ENCODE results near the gene ZNF317.

ZNF317 gene

GRCh38 chr19:9149997-9150396 is 9.8 kb downstream of the ZNF317 start (continued):
- TF ChIP-seq TSHZ1 (tag by site-specific recombination; IDR thresholded peaks at IDR 0.05; ENCODE audit: borderline replicate concordance) (no peak), ZNF16 (tag by site-specific recombination; IDR thresholded peaks at IDR 0.05; ENCODE audit: low read depth) (no peak), ZNF623 (tag by site-specific recombination; IDR thresholded peaks at IDR 0.05) (no peak), WT1 (tag by site-specific recombination; IDR thresholded peaks at IDR 0.05) (no peak), YY2 (tag by site-specific recombination; IDR thresholded peaks at IDR 0.05) (no peak), ZNF433 (tag by site-specific recombination; IDR thresholded peaks at IDR 0.05; ENCODE audit: low read depth) (no peak)

- TF ChIP-seq ZBTB44 (tag by site-specific recombination; IDR thresholded peaks at IDR 0.05) (no peak), ZNF248 (tag by site-specific recombination; IDR thresholded peaks at IDR 0.05) (no peak), ZNF777 (tag by site-specific recombination; IDR thresholded peaks at IDR 0.05; ENCODE audit: borderline replicate concordance) (no peak), ZNF621 (tag by site-specific recombination; IDR thresholded peaks at IDR 0.05) (no peak), KLF17 (tag by site-specific recombination; IDR thresholded peaks at IDR 0.05) (no peak), ZNF24 (tag by site-specific recombination; IDR thresholded peaks at IDR 0.05) (no peak), ZBTB49 (tag by site-specific recombination; IDR thresholded peaks at IDR 0.05; ENCODE audit: low read depth) (no peak), ZNF701 (tag by site-specific recombination; IDR thresholded peaks at IDR 0.05) (no peak), ZNF362 (tag by site-specific recombination; IDR thresholded peaks at IDR 0.05) (no peak), ZIC2 (tag by site-specific recombination; IDR thresholded peaks at IDR 0.05) (no peak), ZBTB21 (tag by site-specific recombination; IDR thresholded peaks at IDR 0.05) (no peak), ZNF473 (tag by site-specific recombination; IDR thresholded peaks at IDR 0.05) (no peak), ZNF26 (tag by site-specific recombination; IDR thresholded peaks at IDR 0.05) (no peak), ZNF433 (tag by site-specific recombination; IDR thresholded peaks at IDR 0.05; ENCODE audit: low read depth) (no peak)
- CTCF ChIA-PET = no interaction called here
- Histone ChIP-seq H3K4me1 (ENCODE audit: control insufficient read depth, insufficient read depth, low read length) (no peaks in the 10 kb centered on the region), H3K27ac (ENCODE audit: extremely low read depth, low read depth, low read length) (no peak overlapping the region), H3K4me3 (ENCODE audit: low read depth, low read length) (no peak overlapping the region), H3K9me3 (ENCODE audit: control insufficient read depth, insufficient read depth, low read depth, low read length) (no peaks in the 10 kb centered on the region; the same call in 1 of the 2 replicates), H3K36me3 (ENCODE audit: control insufficient read depth in 2 of 2, insufficient read depth in 1 of 2, low read length in 2 of 2) (peaks cover 6 to 79% of the 10 kb centered on the region in 2 experiments)
- POLR2A ChIA-PET = no interaction called here
Measured at GRCh38 chr19:9150650-9151049, 10.5 kb downstream of the ZNF317 start.

Measured in HEK293 (cell line).